Measurements from ENCODE around the gene SLC38A11. TPM values are rescaled to one million over a fixed set of nuclear protein-coding genes. Genes with fewer than 3 reads are reported as not detected.

Gene SLC38A11
- total RNA-seq, 1 donor from 2014 or later = not detected

DNA sequence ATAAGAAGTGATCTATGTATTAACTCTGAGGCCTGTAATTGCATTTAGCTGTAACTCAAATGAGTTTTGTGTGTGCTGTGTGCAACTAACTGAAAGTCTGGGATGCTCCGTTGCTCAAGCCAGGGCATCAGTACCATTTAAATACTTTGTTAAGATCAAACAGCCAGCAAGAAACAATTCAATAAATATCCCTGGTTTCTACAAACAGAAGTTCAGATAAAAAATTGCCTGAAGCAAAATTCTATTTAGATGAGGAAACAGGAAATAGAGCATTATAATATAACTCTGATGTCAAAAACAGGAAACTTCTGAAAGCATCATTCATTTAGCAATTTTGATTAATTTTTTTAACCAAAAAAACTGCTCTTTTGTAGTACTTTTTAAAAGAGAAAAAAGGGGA, 18.9 kb upstream of the SLC38A11 start:
- H3K4me3 Mint-ChIP-seq = no peak overlapping the region
- no peak for DNase-seq (ENCODE audit: low spot score)
- TF ChIP-seq EZH2 (IDR thresholded peaks at IDR 0.05) (no peak), EZH2phosphoT487 (IDR thresholded peaks at IDR 0.05) (no peak)
- TF ChIP-seq, protein P1, sequence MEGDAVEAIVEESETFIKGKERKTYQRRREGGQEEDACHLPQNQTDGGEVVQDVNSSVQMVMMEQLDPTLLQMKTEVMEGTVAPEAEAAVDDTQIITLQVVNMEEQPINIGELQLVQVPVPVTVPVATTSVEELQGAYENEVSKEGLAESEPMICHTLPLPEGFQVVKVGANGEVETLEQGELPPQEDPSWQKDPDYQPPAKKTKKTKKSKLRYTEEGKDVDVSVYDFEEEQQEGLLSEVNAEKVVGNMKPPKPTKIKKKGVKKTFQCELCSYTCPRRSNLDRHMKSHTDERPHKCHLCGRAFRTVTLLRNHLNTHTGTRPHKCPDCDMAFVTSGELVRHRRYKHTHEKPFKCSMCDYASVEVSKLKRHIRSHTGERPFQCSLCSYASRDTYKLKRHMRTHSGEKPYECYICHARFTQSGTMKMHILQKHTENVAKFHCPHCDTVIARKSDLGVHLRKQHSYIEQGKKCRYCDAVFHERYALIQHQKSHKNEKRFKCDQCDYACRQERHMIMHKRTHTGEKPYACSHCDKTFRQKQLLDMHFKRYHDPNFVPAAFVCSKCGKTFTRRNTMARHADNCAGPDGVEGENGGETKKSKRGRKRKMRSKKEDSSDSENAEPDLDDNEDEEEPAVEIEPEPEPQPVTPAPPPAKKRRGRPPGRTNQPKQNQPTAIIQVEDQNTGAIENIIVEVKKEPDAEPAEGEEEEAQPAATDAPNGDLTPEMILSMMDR (IDR thresholded peaks at IDR 0.05) = no peak
- H3K27me3 Mint-ChIP-seq (ENCODE audit: insufficient read depth, low read depth) = peaks cover 6% of the 10 kb centered on the region
- H3K4me1 Mint-ChIP-seq = peaks cover 53% of the 10 kb centered on the region
- no peaks in the 10 kb centered on the region for H3K79me2 ChIP-seq (ENCODE audit: low read depth)
- H3K36me3 ChIP-seq = no peaks in the 10 kb centered on the region
- no peak overlapping the region for H3K27ac ChIP-seq
- H4K20me1 ChIP-seq (ENCODE audit: low read depth) = no peaks in the 10 kb centered on the region
- no peak overlapping the region for H3K4me3 ChIP-seq
- H3K4me2 ChIP-seq = no peak overlapping the region
- no peak overlapping the region for H3K9ac ChIP-seq
- no peak overlapping the region for H2AFZ ChIP-seq (replicated peaks)
- peaks cover 12% of the 10 kb centered on the region for H3K9me3 Mint-ChIP-seq
- no peaks in the 10 kb centered on the region for H3K9me3 ChIP-seq (ENCODE audit: low read depth)
- H3K27ac Mint-ChIP-seq = no peak overlapping the region
- no peaks in the 10 kb centered on the region for H3K27me3 ChIP-seq
- no peaks in the 10 kb centered on the region for H3F3A ChIP-seq (ENCODE audit: low read depth)
- H3K4me1 ChIP-seq = no peaks in the 10 kb centered on the region
- H3K36me3 Mint-ChIP-seq = peaks cover 6% of the 10 kb centered on the region

DNA sequence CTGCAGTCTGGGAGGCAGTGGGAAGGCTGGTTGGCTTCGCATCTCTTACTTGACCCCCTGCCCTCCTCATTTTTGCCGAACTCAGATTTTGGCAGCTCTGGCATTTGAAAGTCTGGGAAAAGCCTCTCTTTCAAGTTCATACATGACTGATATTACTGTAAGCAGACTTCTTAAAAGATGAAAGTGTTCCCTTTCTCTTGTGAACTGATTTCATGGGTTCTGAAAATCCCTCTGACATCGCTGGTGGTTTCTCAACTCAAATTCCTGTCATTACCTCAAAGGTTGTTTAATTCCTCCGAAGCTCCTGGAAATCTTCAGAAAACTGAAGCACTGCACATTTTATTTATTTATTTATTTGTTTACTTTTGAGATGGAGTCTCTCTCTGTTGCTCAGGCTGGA, 16.9 kb upstream of the SLC38A11 start:
- H3F3A ChIP-seq (ENCODE audit: low read depth) = peaks cover 14% of the 10 kb centered on the region
- TF ChIP-seq, protein P1 (IDR thresholded peaks at IDR 0.05) = no peak
- TF ChIP-seq EZH2phosphoT487 (IDR thresholded peaks at IDR 0.05) (no peak), EZH2 (IDR thresholded peaks at IDR 0.05) (no peak)
- Mint-ChIP-seq H3K9me3 (peaks cover 26% of the 10 kb centered on the region), H3K27ac (peak overlapping the region; percentile 15), H3K4me1 (peaks cover 63% of the 10 kb centered on the region), H3K4me3 (no peak overlapping the region), H3K36me3 (peaks cover 18% of the 10 kb centered on the region), H3K27me3 (ENCODE audit: insufficient read depth, low read depth) (peaks cover 7% of the 10 kb centered on the region)
- H3K4me2 ChIP-seq = no peak overlapping the region
- no peaks in the 10 kb centered on the region for H4K20me1 ChIP-seq (ENCODE audit: low read depth)
- no peak overlapping the region for H3K27ac ChIP-seq
- H2AFZ ChIP-seq (replicated peaks) = no peak overlapping the region
- DNase-seq (ENCODE audit: low spot score) = no peak
- no peaks in the 10 kb centered on the region for H3K9me3 ChIP-seq (ENCODE audit: low read depth)
- peaks cover 7% of the 10 kb centered on the region for H3K4me1 ChIP-seq
- H3K36me3 ChIP-seq = no peaks in the 10 kb centered on the region
- no peak overlapping the region for H3K9ac ChIP-seq
- no peaks in the 10 kb centered on the region for H3K79me2 ChIP-seq (ENCODE audit: low read depth)
- no peak overlapping the region for H3K4me3 ChIP-seq
- H3K27me3 ChIP-seq = no peaks in the 10 kb centered on the region

DNA sequence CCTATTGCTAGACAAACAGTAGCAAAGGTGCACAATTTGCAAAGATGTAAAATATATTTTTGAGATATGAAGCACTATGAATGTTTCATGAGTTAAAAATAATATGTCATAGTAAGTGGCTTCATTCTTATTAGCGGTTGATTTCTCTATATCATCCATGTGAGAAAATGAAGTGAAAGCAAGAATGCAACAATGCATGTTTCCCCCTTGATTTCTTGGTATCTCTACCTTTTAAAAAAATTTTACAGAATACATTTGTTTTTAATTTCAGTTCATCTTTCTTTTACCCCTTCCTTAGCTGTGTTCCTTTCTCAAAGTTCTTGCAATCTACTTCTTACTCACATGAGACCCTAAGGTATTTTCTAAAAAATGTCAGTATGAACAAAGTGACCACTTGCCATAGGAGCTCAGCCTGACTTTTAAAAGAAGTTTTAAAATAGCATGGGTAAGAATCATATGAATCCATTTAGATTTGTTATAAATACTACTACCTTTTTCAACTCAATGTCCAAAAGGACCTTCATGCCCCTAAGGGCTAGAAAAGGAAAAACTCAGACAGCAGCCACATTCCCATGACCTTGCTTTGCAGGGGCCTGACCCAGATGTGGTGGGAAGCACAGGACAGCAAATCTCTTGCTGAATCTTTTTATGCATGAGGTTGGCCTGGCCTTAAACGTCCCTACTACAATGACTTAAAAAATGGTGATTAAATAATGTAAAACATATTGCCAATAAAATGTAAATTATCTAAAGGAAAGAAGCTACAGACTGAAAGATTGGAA, 14.8 kb upstream of the SLC38A11 start:
- Mint-ChIP-seq H3K36me3 (peaks cover 18% of the 10 kb centered on the region), H3K27ac (peak overlapping the region; percentile 90), H3K4me1 (peaks cover 50% of the 10 kb centered on the region), H3K4me3 (no peak overlapping the region), H3K9me3 (peaks cover 26% of the 10 kb centered on the region), H3K27me3 (ENCODE audit: insufficient read depth, low read depth) (peaks cover 4% of the 10 kb centered on the region)
- Histone ChIP-seq H3K4me3 (no peak overlapping the region), H3K27me3 (no peaks in the 10 kb centered on the region), H3K9me3 (ENCODE audit: low read depth) (no peaks in the 10 kb centered on the region), H4K20me1 (ENCODE audit: low read depth) (no peaks in the 10 kb centered on the region), H3K4me1 (peaks cover 10% of the 10 kb centered on the region), H3K36me3 (no peaks in the 10 kb centered on the region), H3K79me2 (ENCODE audit: low read depth) (no peaks in the 10 kb centered on the region), H3K27ac (no peak overlapping the region), H2AFZ (replicated peaks) (no peak overlapping the region), H3K4me2 (no peak overlapping the region), H3K9ac (no peak overlapping the region), H3F3A (ENCODE audit: low read depth) (peaks cover 16% of the 10 kb centered on the region)
- DNase-seq (ENCODE audit: low spot score) = no peak
- TF ChIP-seq EZH2phosphoT487 (IDR thresholded peaks at IDR 0.05) = no peak
- TF ChIP-seq EZH2 (IDR thresholded peaks at IDR 0.05) = no peak
- TF ChIP-seq, protein P1 (IDR thresholded peaks at IDR 0.05) = no peak
